Bronchial epithelial cell (primary cell): ENCODE results near the gene PLD4. TPM values are rescaled to one million over a fixed set of nuclear protein-coding genes. Genes with fewer than 3 reads are reported as not detected.
"Not testable (repeated sequence)": the region's sequence is repeated elsewhere in the genome, so short reads cannot be mapped to it uniquely, and the experiment has no call there.

Experiments used
- DNase-seq: peaks from one replicate; pipeline ENCODE4 v3.0.0-alpha.2; 2010; ENCODE audit warnings: low read depth
- FAIRE-seq: peaks from 2 replicates; lab custom pipeline; 2011; peaks lifted over from hg19 to GRCh38; lab: Jason Lieb, UNC
- H3K27me3 ChIP-seq: 2 replicates; pipeline ENCODE4 v1.5.1; 2011; ENCODE audit warnings: low read length; ENCODE audit not compliant: control insufficient read depth, insufficient read depth
- H3K36me3 ChIP-seq: 2 replicates; pipeline ENCODE4 v1.5.1; 2011; ENCODE audit warnings: low read length; ENCODE audit not compliant: control insufficient read depth, insufficient read depth
- H3K4me3 ChIP-seq: 2 replicates; pipeline ENCODE4 v1.5.1; 2011; ENCODE audit warnings: mild to moderate bottlenecking, low read depth, low read length, control low read depth
- total RNA-seq: library from RNA; depleted of rRNA; stranded (reverse); fragments of >200 nt; gene quantifications from 2 replicates; pipeline ENCODE4 v1.2.1, GENCODE V29; 2014
- TF ChIP-seq, protein P1 (sequence below): IDR thresholded peaks from 2 replicates; pipeline ENCODE4 v1.5.1; 2011; ENCODE audit warnings: mild to moderate bottlenecking, moderate library complexity, low read length, control low read depth, inconsistent platforms; ENCODE audit not compliant: insufficient read depth, severe bottlenecking

The PLD4 gene
- total RNA-seq, 1 donor from 2014 or later: not detected

GRCh38 chr14:104940526-104941150 is 16.0 kb downstream of the PLD4 start:
- DNase-seq (no peak), FAIRE-seq (no peak)
- peaks cover 32% of the 10 kb centered on the region for H3K36me3 ChIP-seq

DNA sequence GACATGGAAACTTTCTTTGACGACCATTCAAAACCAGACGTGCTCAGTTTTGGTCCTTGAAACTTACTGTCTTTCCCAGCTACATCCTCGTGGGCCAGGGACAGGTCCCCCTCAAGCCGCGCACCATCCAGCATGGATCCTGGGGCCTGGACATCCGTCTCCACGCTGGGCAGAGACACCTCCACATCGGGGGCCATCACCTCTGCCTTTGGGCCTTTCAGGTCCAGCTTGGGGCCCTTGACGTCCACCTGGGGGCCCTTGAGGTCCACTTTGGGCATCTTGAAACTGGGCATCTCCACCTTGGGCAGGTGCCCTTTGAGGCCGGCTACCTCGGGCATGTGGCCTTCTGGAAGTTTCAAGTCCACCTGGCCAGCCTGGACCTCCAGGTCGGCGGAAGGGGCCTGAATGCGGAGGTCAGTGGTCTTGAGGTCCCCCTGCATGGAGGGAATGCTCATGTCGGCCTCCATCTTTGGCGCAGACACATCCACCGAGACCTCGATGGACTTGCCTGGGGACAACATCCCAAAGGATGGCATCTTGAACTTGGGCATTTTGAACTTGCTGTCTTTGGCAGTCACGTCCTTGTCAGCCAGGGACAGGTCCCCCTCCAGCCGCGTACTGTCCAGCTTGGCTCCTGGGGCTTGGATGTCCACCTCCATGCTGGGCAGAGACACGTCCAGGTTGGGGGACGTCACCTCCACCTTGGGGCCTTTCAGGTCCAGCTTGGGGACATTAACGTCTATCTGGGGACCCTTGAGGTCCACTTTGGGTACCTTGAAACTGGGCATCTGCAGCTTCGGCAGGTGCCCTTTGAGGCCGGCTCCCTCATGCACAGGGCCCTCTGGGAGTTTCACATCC is 17.1 kb downstream of the PLD4 start:
- Histone ChIP-seq H3K36me3 (peaks cover 33% of the 10 kb centered on the region), H3K4me3 (no peak overlapping the region), H3K27me3 (no peaks in the 10 kb centered on the region)
- TF ChIP-seq, protein P1, sequence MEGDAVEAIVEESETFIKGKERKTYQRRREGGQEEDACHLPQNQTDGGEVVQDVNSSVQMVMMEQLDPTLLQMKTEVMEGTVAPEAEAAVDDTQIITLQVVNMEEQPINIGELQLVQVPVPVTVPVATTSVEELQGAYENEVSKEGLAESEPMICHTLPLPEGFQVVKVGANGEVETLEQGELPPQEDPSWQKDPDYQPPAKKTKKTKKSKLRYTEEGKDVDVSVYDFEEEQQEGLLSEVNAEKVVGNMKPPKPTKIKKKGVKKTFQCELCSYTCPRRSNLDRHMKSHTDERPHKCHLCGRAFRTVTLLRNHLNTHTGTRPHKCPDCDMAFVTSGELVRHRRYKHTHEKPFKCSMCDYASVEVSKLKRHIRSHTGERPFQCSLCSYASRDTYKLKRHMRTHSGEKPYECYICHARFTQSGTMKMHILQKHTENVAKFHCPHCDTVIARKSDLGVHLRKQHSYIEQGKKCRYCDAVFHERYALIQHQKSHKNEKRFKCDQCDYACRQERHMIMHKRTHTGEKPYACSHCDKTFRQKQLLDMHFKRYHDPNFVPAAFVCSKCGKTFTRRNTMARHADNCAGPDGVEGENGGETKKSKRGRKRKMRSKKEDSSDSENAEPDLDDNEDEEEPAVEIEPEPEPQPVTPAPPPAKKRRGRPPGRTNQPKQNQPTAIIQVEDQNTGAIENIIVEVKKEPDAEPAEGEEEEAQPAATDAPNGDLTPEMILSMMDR: no peak
- DNase-seq (no peak), FAIRE-seq (no peak)

More at GRCh38 chr14:104940526-104941150, 16.0 kb downstream of the PLD4 start:
- Histone ChIP-seq H3K27me3 (no peaks in the 10 kb centered on the region), H3K4me3 (no peak overlapping the region)
- TF ChIP-seq, protein P1: no peak

DNA sequence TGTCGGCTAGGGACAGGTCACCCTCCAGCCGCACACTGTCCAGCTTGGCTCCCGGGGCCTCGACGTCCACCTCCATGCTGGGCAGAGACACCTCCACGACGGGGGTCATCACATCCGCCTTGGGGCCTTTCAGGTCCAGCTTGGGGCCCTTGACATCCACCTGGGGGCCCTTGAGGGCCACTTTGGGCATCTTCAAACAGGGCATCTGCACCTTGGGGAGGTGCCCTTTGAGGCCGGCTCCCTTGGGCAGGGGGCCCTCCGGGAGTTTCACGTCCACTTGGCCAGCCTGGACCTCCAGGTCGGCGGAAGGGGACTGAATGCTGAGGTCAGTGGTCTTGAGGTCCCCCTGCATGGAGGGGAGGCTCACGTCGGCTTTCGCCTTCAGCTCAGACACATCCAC is 17.9 kb downstream of the PLD4 start:
- H3K36me3 ChIP-seq: peaks cover 36% of the 10 kb centered on the region
- H3K4me3 ChIP-seq: no peak overlapping the region
- no peaks in the 10 kb centered on the region for H3K27me3 ChIP-seq
- DNase-seq: no peak
- FAIRE-seq: no peak
- TF ChIP-seq, protein P1: no peak

- H3K4me3 ChIP-seq, DNase-seq, H3K27me3 ChIP-seq, FAIRE-seq: not testable (repeated sequence)
- peaks cover 39% of the 10 kb centered on the region for H3K36me3 ChIP-seq
Observed at GRCh38 chr14:104943216-104944015, 18.7 kb downstream of the PLD4 start.

DNA sequence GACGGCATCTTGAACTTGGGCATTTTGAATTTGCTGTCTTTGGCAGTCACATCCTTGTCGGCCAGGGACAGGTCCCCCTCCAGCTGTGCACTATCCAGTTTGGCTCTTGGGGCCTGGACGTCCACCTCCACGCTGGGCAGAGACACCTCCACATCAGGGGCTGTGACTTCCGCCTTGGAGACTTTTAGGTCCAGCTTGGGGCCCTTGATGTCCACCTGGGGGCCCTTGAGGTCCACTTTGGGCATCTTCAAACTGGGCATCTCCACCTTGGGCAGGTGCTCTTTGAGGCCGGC is 19.3 kb downstream of the PLD4 start:
- FAIRE-seq, H3K4me3 ChIP-seq: not testable (repeated sequence)
- H3K36me3 ChIP-seq: peaks cover 40% of the 10 kb centered on the region

GRCh38 chr14:104944436-104945205 is 19.9 kb downstream of the PLD4 start:
- H3K4me3 ChIP-seq, FAIRE-seq, DNase-seq, H3K27me3 ChIP-seq: not testable (repeated sequence)
- peaks cover 35% of the 10 kb centered on the region for H3K36me3 ChIP-seq

More for the DNA sequence above, 19.3 kb downstream of the PLD4 start:
- not testable (repeated sequence) for H3K27me3 ChIP-seq, DNase-seq

DNA sequence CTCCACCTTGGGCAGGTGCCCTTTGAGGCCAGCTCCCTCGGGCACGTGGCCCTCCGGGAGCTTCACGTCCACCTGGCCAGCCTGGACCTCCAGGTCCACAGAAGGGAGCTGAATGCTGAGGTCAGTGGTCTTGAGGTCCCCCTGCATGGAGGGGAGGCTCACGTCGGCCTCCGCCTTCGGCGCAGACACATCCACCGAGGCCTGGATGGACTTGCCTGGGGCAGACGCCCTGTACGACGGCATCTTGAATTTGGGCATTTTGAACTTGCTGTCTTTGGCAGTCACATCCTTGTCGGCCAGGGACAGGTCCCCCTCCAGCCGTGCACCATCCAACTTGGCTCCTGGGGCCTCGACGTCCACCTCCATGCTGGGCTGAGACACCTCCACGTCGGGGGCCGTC is 20.6 kb downstream of the PLD4 start:
- DNase-seq, H3K4me3 ChIP-seq, FAIRE-seq, H3K27me3 ChIP-seq: not testable (repeated sequence)
- H3K36me3 ChIP-seq: peaks cover 33% of the 10 kb centered on the region

GRCh38 chr14:104945986-104946965 is 21.6 kb downstream of the PLD4 start:
- not testable (repeated sequence) for FAIRE-seq, H3K27me3 ChIP-seq
- peaks cover 28% of the 10 kb centered on the region for H3K36me3 ChIP-seq

GRCh38 chr14:104947201-104947600 is 22.5 kb downstream of the PLD4 start:
- not testable (repeated sequence) for H3K27me3 ChIP-seq, FAIRE-seq, DNase-seq, H3K4me3 ChIP-seq
- peaks cover 27% of the 10 kb centered on the region for H3K36me3 ChIP-seq

More at GRCh38 chr14:104945986-104946965, 21.6 kb downstream of the PLD4 start:
- H3K4me3 ChIP-seq, DNase-seq: not testable (repeated sequence)
